Ovary (tissue), 9 donors: ENCODE measurements around the gene LCE3C. TPM values are rescaled to one million over a fixed set of nuclear protein-coding genes. Genes with fewer than 3 reads are reported as not detected.

ENCODE experiments used
- DNase-seq, 5 donors: peaks; one replicate each; pipeline ENCODE4 v3.0.0-alpha.2; 2019 to 2020
- H3K27ac ChIP-seq, 2 donors: fragments of 200-600 bp; one replicate each; pipeline versions ENCODE4 v1.5.1 to v1.8.0; 2019 to 2022
- H3K27me3 ChIP-seq: fragments of 200-600 bp; one replicate; pipeline ENCODE4 v1.8.0; 2022
- H3K36me3 ChIP-seq: fragments of 200-600 bp; sonication (generic); one replicate; pipeline ENCODE4 v1.5.1; 2019
- H3K4me1 ChIP-seq: one replicate; pipeline ENCODE4 v1.8.1; 2013; ENCODE audit warnings: mild to moderate bottlenecking, moderate library complexity; ENCODE audit not compliant: insufficient read depth
- H3K4me3 ChIP-seq: fragments of 200-600 bp; sonication (generic); one replicate; pipeline ENCODE4 v1.5.1; 2017
- H3K9me3 ChIP-seq, 2 donors: fragments of 200-600 bp in 1 of 2; sonication (generic) in 1 of 2; one replicate each; pipeline versions ENCODE4 v1.5.1 to v1.8.1; 2013 to 2019; ENCODE audit warnings: mild to moderate bottlenecking in 1 of 2, moderate library complexity in 1 of 2
- CTCF ChIP-seq, 3 donors: fragments of 450-650 bp in 2 of 3; fragments of 200-600 bp in 1 of 3; IDR thresholded peaks; one replicate each; pipeline versions ENCODE4 v1.5.1 to v1.8.0; 2016 to 2022; ENCODE audit warnings: antibody characterized with exemption in 3 of 3, mild to moderate bottlenecking in 1 of 3
- EP300 ChIP-seq: sonication (generic); formaldehyde crosslinking; IDR thresholded peaks from one replicate; pipeline ENCODE4 v1.6.1; 2017; ENCODE audit warnings: antibody characterized with exemption
- POLR2A ChIP-seq: fragments of 450-650 bp; IDR thresholded peaks from one replicate; pipeline ENCODE4 v1.6.1; 2017; ENCODE audit warnings: antibody characterized with exemption, mild to moderate bottlenecking, moderate library complexity
- intact Hi-C, 4 donors: fragments of 100-400 bp; cut with DNase I; formaldehyde crosslinking; loops; one replicate each; pipeline versions ENCODE4 v1.11.0 to v1.15.1; 2022 to 2023
- polyA plus RNA-seq, 2 donors: library from polyadenylated mRNA; stranded (reverse); fragments of 200-250 nt in 1 of 2; fragments of 350-450 nt in 1 of 2; fragmentation: Illumina TruSeq in 1 of 2; extraction: RNeasy Lipid Tissue Mini Kit (QIAGEN cat#74804) in 1 of 2; gene quantifications; one replicate each; pipeline ENCODE4 v1.2.3, GENCODE V29; 2013 to 2014
- small RNA-seq: library from RNA; depleted of rRNA; stranded (forward); fragments of <200 nt; gene quantifications from one replicate; pipeline ENCODE3, GENCODE V24; 2016
- total RNA-seq, 7 donors: library from RNA; depleted of rRNA in 2 of 7; stranded (reverse); fragments of >200 nt in 2 of 7; fragmentation: NEBNext Ultra II Directional in 3 of 7; extraction: Animal tissue kit (Norgen Biotek cat#: 25700) in 3 of 7; gene quantifications; one replicate each; pipeline versions ENCODE4 v1.1.0 to v1.2.4, GENCODE V29; 2016 to 2023
- donor health status: DM: no; HTN: no; CAD: no; lungs with moderate emphysema.
- donor health status: DM: no; HTN: no; CAD: no.
- donor health status: Bipolar disorder and iron deficiency.
- donor health status: DM: yes; HTN: yes; CAD: no.
- donor health status: DM: no; HTN: no; CAD: no.
- donor health status: DM: yes; HTN: yes; CAD: no.

Gene LCE3C
- total and polyA plus RNA-seq, 9 donors: not detected

GRCh38 chr1:152646656-152647055 is 46.6 kb downstream of the LCE3C start:
- no peaks in the 10 kb centered on the region for H3K9me3 ChIP-seq
- no peaks in the 10 kb centered on the region for H3K27me3 ChIP-seq
- no peak for DNase-seq
- TF ChIP-seq CTCF (IDR thresholded peaks at IDR 0.05) (no peak), EP300 (no peak), POLR2A (no peak)
- no peak overlapping the region for H3K4me3 ChIP-seq
- intact Hi-C loops: no loop called here
- H3K27ac ChIP-seq: no peak overlapping the region
- no peaks in the 10 kb centered on the region for H3K36me3 ChIP-seq
- no peaks in the 10 kb centered on the region for H3K4me1 ChIP-seq

Small RNA genes lying within 50 kb of the gene (small RNA-seq; reads per million reads assigned to genes)
- gene LCE3A (not detected), gene LCE3B (not detected)

Other genes with a start within 250 kb of the LCE3C start
- gene FLG2, start 240.2 kb upstream of the LCE3C start, total RNA-seq: not detected
- gene FLG2, start 240.2 kb upstream of the LCE3C start, polyA plus RNA-seq: not detected
- gene CRNN, start 186.0 kb upstream of the LCE3C start, total RNA-seq: under 1 TPM in 1 of 7 donors, not detected in 6; 0.46 TPM
- not detected for gene CRNN, start 186.0 kb upstream of the LCE3C start, polyA plus RNA-seq
- gene LCE5A, start 89.4 kb upstream of the LCE3C start, total RNA-seq: not detected
- not detected for gene LCE5A, start 89.4 kb upstream of the LCE3C start, polyA plus RNA-seq
- gene CRCT1, start 85.8 kb upstream of the LCE3C start, total RNA-seq: not detected
- not detected for gene CRCT1, start 85.8 kb upstream of the LCE3C start, polyA plus RNA-seq
- not detected for gene LCE3E, start 33.5 kb upstream of the LCE3C start, total RNA-seq
- not detected for gene LCE3E, start 33.5 kb upstream of the LCE3C start, polyA plus RNA-seq
- not detected for gene LCE3D, start 19.7 kb upstream of the LCE3C start, total RNA-seq
- gene LCE3D, start 19.7 kb upstream of the LCE3C start, polyA plus RNA-seq: not detected
- not detected for gene LCE3B, start 13.6 kb downstream of the LCE3C start, total RNA-seq
- not detected for gene LCE3B, start 13.6 kb downstream of the LCE3C start, polyA plus RNA-seq
- gene LCE3A, start 22.9 kb downstream of the LCE3C start, total RNA-seq: not detected
- gene LCE3A, start 22.9 kb downstream of the LCE3C start, polyA plus RNA-seq: not detected
- not detected for gene LCE2D, start 63.1 kb downstream of the LCE3C start, total RNA-seq
- not detected for gene LCE2D, start 63.1 kb downstream of the LCE3C start, polyA plus RNA-seq
- not detected for gene LCE2C, start 75.0 kb downstream of the LCE3C start, total RNA-seq
- gene LCE2C, start 75.0 kb downstream of the LCE3C start, polyA plus RNA-seq: not detected
- gene LCE2B, start 85.9 kb downstream of the LCE3C start, total RNA-seq: not detected
- not detected for gene LCE2B, start 85.9 kb downstream of the LCE3C start, polyA plus RNA-seq
- gene LCE2A, start 98.1 kb downstream of the LCE3C start, total RNA-seq: not detected
- gene LCE2A, start 98.1 kb downstream of the LCE3C start, polyA plus RNA-seq: not detected
- gene LCE4A, start 107.9 kb downstream of the LCE3C start, total RNA-seq: not detected
- not detected for gene LCE4A, start 107.9 kb downstream of the LCE3C start, polyA plus RNA-seq
- gene KPRP, start 157.8 kb downstream of the LCE3C start, total RNA-seq: not detected
- gene KPRP, start 157.8 kb downstream of the LCE3C start, polyA plus RNA-seq: not detected
- gene LCE1F, start 174.9 kb downstream of the LCE3C start, total RNA-seq: not detected
- gene LCE1F, start 174.9 kb downstream of the LCE3C start, polyA plus RNA-seq: not detected
- not detected for gene LCE1E, start 186.0 kb downstream of the LCE3C start, total RNA-seq
- gene LCE1E, start 186.0 kb downstream of the LCE3C start, polyA plus RNA-seq: not detected
- not detected for gene LCE1D, start 196.5 kb downstream of the LCE3C start, total RNA-seq
- not detected for gene LCE1D, start 196.5 kb downstream of the LCE3C start, polyA plus RNA-seq
- gene LCE1C, start 206.4 kb downstream of the LCE3C start, total RNA-seq: not detected
- gene LCE1C, start 206.4 kb downstream of the LCE3C start, polyA plus RNA-seq: not detected
- gene LCE1B, start 211.7 kb downstream of the LCE3C start, total RNA-seq: not detected
- not detected for gene LCE1B, start 211.7 kb downstream of the LCE3C start, polyA plus RNA-seq
- gene LCE1A, start 227.2 kb downstream of the LCE3C start, total RNA-seq: not detected
- gene LCE1A, start 227.2 kb downstream of the LCE3C start, polyA plus RNA-seq: not detected
- not detected for gene LCE6A, start 242.6 kb downstream of the LCE3C start, total RNA-seq
- gene LCE6A, start 242.6 kb downstream of the LCE3C start, polyA plus RNA-seq: not detected